Islet precursor cell (in vitro differentiated cells): ENCODE measurements around the gene ELK4.
"Not testable (repeated sequence)": the region's sequence is repeated elsewhere in the genome, so short reads cannot be mapped to it uniquely, and the experiment has no call there.

Source experiments
- DNase-seq: peaks from one replicate; pipeline ENCODE4 v3.0.0-alpha.2; 2018

Gene ELK4

GRCh38 chr1:205664399-205665017 lies 32.7 kb upstream of the ELK4 start:
- no peak for DNase-seq

GRCh38 chr1:205663286-205663936 lies 31.6 kb upstream of the ELK4 start:
- no peak for DNase-seq

DNA sequence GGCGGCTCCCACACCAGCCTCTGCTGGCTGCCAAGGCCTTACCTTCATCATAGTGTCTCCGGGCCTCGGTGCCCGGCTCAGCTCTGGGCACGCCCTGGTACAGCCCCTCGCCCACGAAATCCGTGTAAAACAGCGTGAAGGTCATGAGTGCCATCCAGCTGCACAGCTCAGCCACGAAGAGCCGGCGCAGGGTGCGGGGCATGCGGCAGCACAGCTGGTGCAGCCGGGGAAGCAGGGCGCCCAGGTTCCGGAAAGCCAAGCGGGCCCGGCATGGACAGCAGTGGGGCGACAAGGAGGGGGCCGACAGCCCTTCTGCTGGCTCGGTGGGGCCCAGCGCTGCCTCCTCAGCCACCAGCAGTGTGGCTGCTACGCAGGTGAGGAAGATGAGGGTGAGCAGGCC lies 31.0 kb upstream of the ELK4 start:
- no peak for DNase-seq

DNA sequence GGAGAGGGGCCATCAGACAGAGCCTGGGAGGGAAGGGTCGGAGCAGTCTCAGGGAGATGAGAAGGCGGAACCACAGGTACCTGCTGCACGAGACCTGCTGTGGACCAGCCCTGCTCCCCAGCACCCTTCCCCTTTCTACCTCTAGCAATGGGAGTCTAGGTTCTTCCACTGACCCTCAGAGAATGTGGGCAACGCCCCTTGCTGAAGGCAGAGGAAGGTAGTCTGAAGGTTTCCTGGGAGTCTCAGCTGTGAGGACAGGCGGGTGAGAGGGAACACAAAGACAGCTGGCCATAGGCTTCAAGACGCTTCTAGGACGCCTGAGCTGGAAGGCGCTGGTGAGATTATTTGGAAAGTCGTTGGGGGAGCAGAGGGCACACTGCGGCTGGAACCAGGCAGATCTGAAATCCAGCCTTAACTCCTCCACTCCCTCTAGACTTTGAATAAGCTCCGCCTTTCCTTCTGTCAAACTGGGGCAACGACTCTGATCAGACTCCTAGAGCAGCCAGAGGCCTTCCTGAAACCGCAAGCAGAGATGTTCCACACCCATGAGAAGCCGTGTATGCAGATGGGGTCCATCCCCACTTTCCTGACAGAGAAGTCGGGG lies 30.4 kb upstream of the ELK4 start:
- no peak for DNase-seq

DNA sequence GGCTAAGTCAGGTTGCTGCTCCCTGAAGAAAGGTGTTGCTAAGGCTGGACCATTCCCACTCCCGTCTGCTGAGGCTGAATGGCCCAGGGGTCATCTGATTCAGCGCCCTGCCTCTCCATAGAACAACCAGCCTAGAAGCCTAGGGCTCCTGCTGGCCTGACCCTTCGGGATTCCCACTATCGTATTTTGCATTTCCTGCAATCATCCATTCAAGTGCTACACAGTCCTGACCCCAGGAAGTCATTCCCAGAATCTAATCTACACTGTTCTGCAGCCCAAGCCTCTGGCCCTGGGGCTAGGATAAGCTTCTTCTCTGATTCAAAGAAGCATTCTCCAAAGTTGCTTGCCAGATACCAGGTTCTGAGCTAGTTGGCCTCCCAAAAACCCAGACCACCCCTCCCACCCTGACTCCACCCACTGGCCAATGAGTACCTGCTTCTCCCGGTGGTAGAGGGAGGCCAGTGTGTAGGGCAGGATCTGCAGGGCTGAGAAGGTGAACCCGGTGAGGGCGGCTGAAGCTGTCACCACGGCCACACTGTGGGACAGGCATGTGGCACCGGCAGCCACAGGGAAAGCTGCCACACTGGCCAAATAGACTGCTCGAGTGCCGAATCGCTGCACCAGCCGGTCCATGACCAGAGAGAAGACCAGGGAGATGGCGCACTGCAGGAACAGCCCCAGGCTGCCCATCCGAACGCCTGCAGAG lies 29.8 kb upstream of the ELK4 start:
- DNase-seq: peak; percentile 78

DNA sequence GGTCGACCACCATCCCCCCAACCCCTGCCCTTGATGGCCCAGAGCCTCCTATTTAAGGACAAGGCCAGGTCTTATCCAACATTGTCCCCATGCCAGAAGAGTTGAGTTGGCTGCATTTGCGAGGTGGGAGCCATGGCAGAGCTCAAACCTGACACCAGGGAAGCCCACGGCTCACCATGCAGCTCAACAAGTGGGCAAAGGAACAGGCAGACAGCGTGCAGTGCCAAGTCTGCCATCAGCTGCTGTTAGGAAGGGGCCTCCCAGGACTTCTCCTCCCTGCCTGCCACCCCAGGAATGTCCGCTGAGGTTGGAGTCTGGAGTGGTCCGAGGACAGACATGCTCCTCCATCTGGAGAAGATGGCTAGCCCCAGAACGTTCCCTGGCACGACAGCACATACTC lies 28.6 kb upstream of the ELK4 start:
- DNase-seq: no peak

DNA sequence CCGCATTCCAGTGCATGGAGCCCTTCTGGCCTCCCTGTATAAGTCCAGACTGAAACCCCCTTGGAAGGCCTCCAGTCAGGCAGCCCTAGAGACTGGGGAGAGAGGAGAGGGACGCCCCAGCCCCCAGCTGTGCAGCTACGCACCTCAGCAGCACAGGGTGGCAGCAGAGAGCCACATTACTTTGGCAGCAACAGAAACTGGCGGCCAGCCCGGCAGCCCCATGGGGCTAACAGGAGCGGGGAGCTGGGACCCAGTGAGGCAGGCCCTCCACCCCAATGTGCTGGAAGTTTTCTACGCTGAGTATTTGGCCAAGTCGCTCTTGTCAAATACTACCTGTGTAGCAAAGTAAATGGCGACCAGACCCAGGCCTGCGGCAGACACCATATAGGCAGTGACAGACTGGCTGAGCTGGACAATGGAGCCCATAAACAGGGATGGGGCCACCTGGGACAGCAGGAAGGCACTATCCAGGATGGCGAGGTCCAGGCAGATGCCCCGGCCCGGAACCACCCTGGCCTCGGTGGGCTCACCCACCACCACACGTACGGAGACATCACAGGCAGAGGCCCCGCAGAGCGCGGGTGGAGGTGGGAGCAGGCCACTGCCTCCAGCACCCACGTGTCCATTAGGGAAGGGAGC lies 27.3 kb upstream of the ELK4 start:
- peak; percentile 87 for DNase-seq

DNA sequence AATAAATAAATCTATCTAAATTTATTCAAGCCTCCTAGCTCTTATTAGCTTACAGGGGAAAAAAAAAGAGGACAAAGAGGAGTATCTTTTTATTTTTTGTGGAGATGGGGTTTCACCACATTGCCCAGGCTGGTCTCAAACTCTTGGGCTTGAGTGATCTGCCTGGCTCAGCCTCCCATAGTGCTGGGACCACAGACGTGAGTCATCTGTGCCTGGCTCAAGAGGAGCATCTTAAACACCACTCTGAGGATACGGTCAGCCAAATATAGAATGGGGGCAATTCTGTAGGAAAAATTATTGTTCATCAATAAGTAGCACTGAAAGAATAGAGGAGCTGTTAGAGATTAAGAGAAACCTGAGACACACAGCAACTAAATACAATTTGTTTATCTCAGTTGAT lies 24.4 kb upstream of the ELK4 start:
- no peak for DNase-seq

DNA sequence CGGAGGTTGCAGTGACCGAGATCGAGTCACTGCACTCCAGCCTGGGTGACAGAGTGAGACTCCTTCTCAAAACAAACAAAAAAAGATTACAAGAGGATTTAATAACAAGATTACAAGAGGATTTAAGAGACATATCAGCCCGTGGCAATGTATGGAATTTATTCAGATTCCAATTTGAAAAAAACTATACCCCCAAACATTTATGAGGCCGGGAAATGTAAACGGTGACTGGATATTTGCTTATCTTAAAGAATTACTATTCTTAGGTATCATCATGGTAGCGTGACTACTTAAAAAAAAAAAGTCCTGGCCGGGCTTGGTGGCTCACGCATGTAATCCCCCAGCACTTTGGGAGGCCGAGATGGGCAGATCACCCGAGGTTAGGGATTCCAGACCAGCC lies 21.2 kb upstream of the ELK4 start:
- DNase-seq: no peak

GRCh38 chr1:205650241-205650640 lies 18.4 kb upstream of the ELK4 start:
- DNase-seq: no peak

DNA sequence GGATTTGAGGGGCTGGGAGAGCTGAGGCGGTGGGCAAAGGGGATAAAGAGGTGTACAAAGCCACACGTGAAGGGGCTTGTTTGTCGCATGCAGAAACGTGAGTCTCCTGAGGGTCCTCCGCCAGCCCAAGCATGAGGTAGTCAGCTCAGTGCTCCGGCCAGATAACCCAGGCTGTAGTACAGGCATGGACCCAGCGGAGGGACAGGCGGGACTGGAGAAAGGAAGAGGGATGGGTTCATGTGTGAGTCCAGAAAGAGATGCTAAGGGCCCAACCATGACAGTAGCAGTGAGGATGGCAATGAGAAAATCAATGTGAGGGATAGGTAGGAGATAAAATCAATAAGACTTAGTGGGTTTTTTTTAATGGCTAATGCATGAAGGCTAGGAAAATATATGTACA lies 13.7 kb upstream of the ELK4 start:
- no peak for DNase-seq

- DNase-seq: no peak
These were observed 11.0 kb upstream of the ELK4 start for GRCh38 chr1:205642679-205643307.

GRCh38 chr1:205639567-205639966 lies 7.8 kb upstream of the ELK4 start:
- DNase-seq: no peak

GRCh38 chr1:205637854-205638468 lies 6.2 kb upstream of the ELK4 start:
- no peak for DNase-seq

DNA sequence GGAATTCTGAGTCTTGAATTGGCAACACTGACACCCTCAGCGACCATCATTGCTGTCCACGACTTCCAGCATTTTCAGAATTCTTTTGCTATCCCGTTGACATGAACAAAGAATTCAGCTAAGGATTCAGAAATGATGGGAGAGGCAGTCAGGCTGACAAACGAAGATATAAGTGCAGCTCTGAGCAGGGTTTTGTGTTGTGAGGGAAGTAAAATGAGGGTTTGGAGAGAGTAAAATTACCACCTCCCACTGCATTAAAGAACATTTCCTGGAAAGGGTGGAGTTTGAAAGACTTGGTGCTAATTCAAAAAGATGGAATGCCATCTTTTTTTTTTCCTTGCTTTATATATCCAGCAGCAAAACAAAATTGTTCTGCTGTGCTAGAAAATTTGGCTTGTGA lies 4.9 kb upstream of the ELK4 start:
- no peak for DNase-seq

GRCh38 chr1:205636138-205636530 lies 4.3 kb upstream of the ELK4 start:
- not testable (repeated sequence) for DNase-seq

DNA sequence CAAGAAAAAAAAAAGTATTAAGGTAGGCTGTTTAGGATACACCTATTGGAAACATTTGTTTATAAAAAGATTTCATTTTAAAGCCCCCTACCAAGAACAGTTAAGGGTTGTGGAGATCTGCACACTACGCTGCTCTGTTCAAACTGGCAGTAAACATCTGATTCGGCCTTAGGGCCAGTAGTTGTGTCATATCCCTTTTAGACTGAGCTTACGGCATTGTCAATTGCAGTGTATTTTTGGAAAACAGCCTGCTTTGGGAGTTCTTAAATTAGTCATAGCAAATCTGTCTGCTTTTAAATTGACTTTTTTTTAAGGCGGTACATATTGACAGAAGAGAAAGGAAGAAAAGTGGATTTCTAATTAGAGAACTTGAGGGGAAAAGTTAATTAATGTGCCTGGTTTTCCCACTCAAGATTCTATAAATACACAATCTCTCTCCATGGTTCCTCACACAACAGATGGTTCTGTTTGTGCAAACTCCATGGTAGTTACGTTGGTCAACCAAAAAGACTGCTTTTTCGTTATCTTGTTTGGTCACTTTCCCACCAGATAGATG lies 1.7 kb upstream of the ELK4 start:
- DNase-seq: no peak

DNA sequence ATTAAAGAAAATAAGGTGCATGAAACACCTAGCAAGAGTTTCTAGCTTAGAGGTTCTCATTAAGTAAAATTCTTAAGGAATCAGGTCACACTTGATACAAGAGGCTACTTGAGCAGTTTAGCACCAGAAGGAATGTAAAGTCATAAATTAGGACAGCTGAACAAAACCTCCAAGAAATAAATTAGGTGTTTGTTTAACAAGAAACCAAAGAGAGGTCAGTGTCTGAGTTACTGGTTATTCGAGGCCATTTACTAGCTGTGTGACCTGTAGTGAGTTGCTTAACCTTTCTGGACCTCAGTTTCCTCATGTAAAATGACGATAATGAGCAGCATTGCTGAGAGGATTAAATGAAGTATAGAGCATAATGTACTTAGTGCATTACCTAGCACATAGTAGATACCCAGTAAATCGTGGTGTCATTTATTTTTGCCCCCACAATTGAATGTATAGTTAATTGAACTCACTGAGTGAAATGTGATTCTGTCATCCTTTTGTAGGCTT lies 908 bp upstream of the ELK4 start:
- no peak for DNase-seq

DNA sequence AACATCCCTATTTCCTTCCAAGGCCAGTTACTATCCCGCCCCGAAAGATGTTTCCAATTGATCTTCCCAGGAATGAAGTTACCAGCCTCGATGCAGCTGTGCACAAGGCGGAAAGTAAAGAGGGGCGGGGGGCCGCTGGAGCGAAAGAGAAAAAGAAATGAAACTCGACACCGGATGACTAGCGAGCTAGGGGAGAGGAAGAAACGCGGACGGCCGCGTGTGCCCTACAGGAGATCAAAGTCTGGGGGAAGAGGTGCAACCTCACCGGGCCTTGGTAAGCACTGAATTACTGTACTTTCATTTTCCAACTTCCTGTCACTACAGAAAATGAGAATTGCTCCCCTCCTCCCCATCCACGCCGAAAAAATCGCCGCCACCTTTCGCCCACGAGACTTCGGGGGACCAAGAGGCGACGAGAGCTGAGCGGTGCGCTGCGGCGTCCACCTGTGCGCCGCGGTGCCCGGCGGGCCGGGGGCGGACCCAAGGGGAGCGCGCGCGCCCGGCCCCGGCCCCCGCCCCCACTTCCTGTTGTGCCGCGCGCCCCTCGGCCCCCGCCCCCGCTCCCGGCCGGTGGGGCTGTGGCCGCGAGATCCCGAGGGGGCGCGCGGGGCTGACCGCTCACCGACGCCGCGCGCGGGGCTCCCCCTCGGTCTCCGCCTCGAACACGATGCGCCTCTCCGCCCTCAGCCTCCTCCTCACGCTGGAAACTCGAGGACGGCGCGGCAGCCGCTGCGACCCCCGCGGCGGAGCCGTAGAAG lies 622 bp downstream of the ELK4 start:
- DNase-seq: peak; percentile 86

DNA sequence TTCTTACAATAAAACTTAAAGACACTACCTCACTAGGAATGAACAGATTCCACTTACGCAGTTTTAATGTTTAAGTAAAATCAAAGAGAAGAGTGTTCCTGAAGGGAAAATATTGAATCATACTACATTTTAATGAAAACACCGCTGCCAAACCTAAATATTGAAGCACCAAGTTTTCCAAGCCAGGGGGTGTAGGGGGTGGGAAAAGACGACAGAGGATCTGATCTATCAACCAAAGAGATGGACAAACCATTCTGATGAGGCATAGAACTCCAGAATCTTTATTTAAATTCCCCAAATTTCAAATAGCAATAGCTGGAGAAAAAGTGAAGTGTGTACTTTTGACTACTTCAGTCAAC lies 1.2 kb downstream of the ELK4 start:
- DNase-seq: no peak

DNA sequence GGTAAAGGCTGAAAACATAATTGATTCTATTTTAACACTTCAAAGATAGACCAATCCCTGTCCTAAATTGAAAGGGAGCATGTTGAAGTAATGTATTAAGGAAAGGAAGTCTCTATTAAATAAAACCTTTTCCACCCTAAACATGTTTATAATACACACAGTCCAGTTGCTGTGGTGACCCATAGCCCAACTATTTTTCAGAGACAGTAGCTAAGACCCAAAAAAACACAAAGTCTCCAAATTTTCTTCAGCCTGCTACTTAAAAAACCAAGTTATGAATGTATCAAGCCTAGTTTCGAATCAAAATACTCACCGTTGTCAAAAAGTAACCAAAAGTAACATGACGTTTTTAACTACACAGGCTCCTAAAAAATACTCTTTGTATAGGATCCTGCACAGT lies 1.6 kb downstream of the ELK4 start:
- no peak for DNase-seq
